ENCODE data around the gene ZNF777. TPM values are rescaled to one million over a fixed set of nuclear protein-coding genes. Genes with fewer than 3 reads are reported as not detected.
A peak's percentile ranks its signal among the peaks of the same experiment; 100 is the strongest.

ZNF777 gene
- polyA plus RNA-seq (2013), result 10.7 TPM in 2 replicates

GRCh38 chr7:149460493-149461277, at the start of gene ZNF777:
Gene ZNF777 (minus strand): TSS chr7:149461062. CDS start chr7:149456022, 5,040 bp downstream.
- Histone ChIP-seq H3K36me3 (ENCODE audit: control insufficient read depth in 1 of 2, insufficient read depth in 2 of 2, low read length in 2 of 2) (peaks cover 4 to 7% of the 10 kb centered on the region in 2 experiments), H2BK120ac (ENCODE audit: insufficient read depth, low read length, poor library complexity) (peak within 1 kb of the TSS; percentile 95), H2AK5ac (ENCODE audit: low read length) (peak within 1 kb of the TSS; percentile 3), H4K8ac (ENCODE audit: low read depth, low read length) (peak within 1 kb of the TSS; percentile 97), H3K9ac (ENCODE audit: low read length) (peak within 1 kb of the TSS; percentile 67), H2BK5ac (ENCODE audit: low read depth, low read length, poor library complexity) (peak within 1 kb of the TSS; percentile 76), H3K9me3 (ENCODE audit: insufficient read depth, low read depth, low read length) (no peaks in the 10 kb centered on the region), H4K12ac (ENCODE audit: low read depth, low read length) (peak within 1 kb of the TSS; percentile 92), H2BK12ac (ENCODE audit: low read length) (peak within 1 kb of the TSS; percentile 52), H3K27ac (ENCODE audit: low read depth, low read length) (peak within 1 kb of the TSS; percentile 52), H4K91ac (ENCODE audit: low read depth, low read length) (peak within 1 kb of the TSS; percentile 93), H3K4ac (ENCODE audit: low read depth, low read length) (peak within 1 kb of the TSS; percentile 16), H3K4me1 (ENCODE audit: control insufficient read depth in 1 of 2, insufficient read depth in 2 of 2, low read length in 2 of 2) (peaks cover 0 to 6% of the 10 kb centered on the region in 2 experiments), H3K79me2 (ENCODE audit: control insufficient read depth, insufficient read depth, low read length, poor library complexity) (peaks cover 8% of the 10 kb centered on the region), H3K4me2 (ENCODE audit: low read length) (peak within 1 kb of the TSS; percentile 82), H2AFZ (ENCODE audit: insufficient read depth, low read length, poor library complexity) (peak within 1 kb of the TSS; percentile 95), H3K79me1 (ENCODE audit: low read length) (peaks cover 10% of the 10 kb centered on the region), H3K4me3 (ENCODE audit: low read depth, low read length) (peak within 1 kb of the TSS; percentile 79), H3K23ac (ENCODE audit: low read length) (no peak within 1 kb of the TSS), H3K18ac (ENCODE audit: low read length) (peak within 1 kb of the TSS; percentile 92), H3K14ac (ENCODE audit: low read length) (peak within 1 kb of the TSS; percentile 99), H3K27me3 (ENCODE audit: insufficient read depth, low read length) (peaks cover 3% of the 10 kb centered on the region)
- peak; percentile 79 to 88 for DNase-seq
- no CpG with 5 or more reads among the region's 64 CpGs for WGBS (ENCODE audit: extremely low coverage, insufficient coverage, insufficient read length)

- H2AK5ac ChIP-seq (ENCODE audit: low read length), result no peak overlapping the region
Observed at GRCh38 chr7:149510248-149510647, 49.4 kb upstream of the ZNF777 start.

GRCh38 chr7:149509774-149510173, 48.9 kb upstream of the ZNF777 start:
- H3K4me3 ChIP-seq (ENCODE audit: low read depth, low read length), result no peak overlapping the region
- H3K4me1 ChIP-seq (ENCODE audit: control insufficient read depth in 1 of 2, insufficient read depth in 2 of 2, low read length in 2 of 2), result no peaks in the 10 kb centered on the region
- no peak overlapping the region for H2BK5ac ChIP-seq (ENCODE audit: low read depth, low read length, poor library complexity)
- H3K9ac ChIP-seq (ENCODE audit: low read length), result no peak overlapping the region
- H3K23ac ChIP-seq (ENCODE audit: low read length), result no peak overlapping the region
- no peak overlapping the region for H3K4me2 ChIP-seq (ENCODE audit: low read length)
- H3K36me3 ChIP-seq (ENCODE audit: control insufficient read depth in 1 of 2, insufficient read depth in 2 of 2, low read length in 2 of 2), result no peaks in the 10 kb centered on the region
- no peak overlapping the region for H4K91ac ChIP-seq (ENCODE audit: low read depth, low read length)
- H3K4ac ChIP-seq (ENCODE audit: low read depth, low read length), result no peak overlapping the region
- no peak overlapping the region for H4K8ac ChIP-seq (ENCODE audit: low read depth, low read length)
- H2BK12ac ChIP-seq (ENCODE audit: low read length), result no peak overlapping the region
- no peaks in the 10 kb centered on the region for H3K79me1 ChIP-seq (ENCODE audit: low read length)
- H3K79me2 ChIP-seq (ENCODE audit: control insufficient read depth, insufficient read depth, low read length, poor library complexity), result no peaks in the 10 kb centered on the region
- H2AK5ac ChIP-seq (ENCODE audit: low read length), result no peak overlapping the region
- H3K27ac ChIP-seq (ENCODE audit: low read depth, low read length), result no peak overlapping the region
- no peak overlapping the region for H3K18ac ChIP-seq (ENCODE audit: low read length)
- no peak for DNase-seq
- H2BK120ac ChIP-seq (ENCODE audit: insufficient read depth, low read length, poor library complexity), result no peak overlapping the region
- no peak overlapping the region for H3K14ac ChIP-seq (ENCODE audit: low read length)
- H2AFZ ChIP-seq (ENCODE audit: insufficient read depth, low read length, poor library complexity), result no peak overlapping the region
- peaks cover 13% of the 10 kb centered on the region for H3K9me3 ChIP-seq (ENCODE audit: insufficient read depth, low read depth, low read length)
- H4K12ac ChIP-seq (ENCODE audit: low read depth, low read length), result no peak overlapping the region
- no peaks in the 10 kb centered on the region for H3K27me3 ChIP-seq (ENCODE audit: insufficient read depth, low read length)

More at GRCh38 chr7:149510248-149510647, 49.4 kb upstream of the ZNF777 start:
- Histone ChIP-seq H3K4ac (ENCODE audit: low read depth, low read length) (no peak overlapping the region), H3K4me1 (ENCODE audit: control insufficient read depth in 1 of 2, insufficient read depth in 2 of 2, low read length in 2 of 2) (no peaks in the 10 kb centered on the region), H3K9me3 (ENCODE audit: insufficient read depth, low read depth, low read length) (peaks cover 13% of the 10 kb centered on the region), H4K12ac (ENCODE audit: low read depth, low read length) (no peak overlapping the region), H3K79me2 (ENCODE audit: control insufficient read depth, insufficient read depth, low read length, poor library complexity) (no peaks in the 10 kb centered on the region), H3K27ac (ENCODE audit: low read depth, low read length) (no peak overlapping the region), H3K36me3 (ENCODE audit: control insufficient read depth in 1 of 2, insufficient read depth in 2 of 2, low read length in 2 of 2) (no peaks in the 10 kb centered on the region), H3K9ac (ENCODE audit: low read length) (no peak overlapping the region), H2BK12ac (ENCODE audit: low read length) (no peak overlapping the region), H4K91ac (ENCODE audit: low read depth, low read length) (no peak overlapping the region), H3K18ac (ENCODE audit: low read length) (no peak overlapping the region), H4K8ac (ENCODE audit: low read depth, low read length) (no peak overlapping the region), H3K4me3 (ENCODE audit: low read depth, low read length) (no peak overlapping the region), H3K4me2 (ENCODE audit: low read length) (no peak overlapping the region), H2BK5ac (ENCODE audit: low read depth, low read length, poor library complexity) (no peak overlapping the region), H2BK120ac (ENCODE audit: insufficient read depth, low read length, poor library complexity) (no peak overlapping the region), H3K79me1 (ENCODE audit: low read length) (no peaks in the 10 kb centered on the region), H3K23ac (ENCODE audit: low read length) (no peak overlapping the region), H2AFZ (ENCODE audit: insufficient read depth, low read length, poor library complexity) (no peak overlapping the region), H3K27me3 (ENCODE audit: insufficient read depth, low read length) (no peaks in the 10 kb centered on the region), H3K14ac (ENCODE audit: low read length) (no peak overlapping the region)
- no peak for DNase-seq

GRCh38 chr7:149505551-149505950, 44.7 kb upstream of the ZNF777 start:
- H2BK12ac ChIP-seq (ENCODE audit: low read length), result no peak overlapping the region
- H3K4me1 ChIP-seq (ENCODE audit: control insufficient read depth in 1 of 2, insufficient read depth in 2 of 2, low read length in 2 of 2), result no peaks in the 10 kb centered on the region
- H3K79me2 ChIP-seq (ENCODE audit: control insufficient read depth, insufficient read depth, low read length, poor library complexity), result no peaks in the 10 kb centered on the region
- H2BK120ac ChIP-seq (ENCODE audit: insufficient read depth, low read length, poor library complexity), result no peak overlapping the region
- H3K4me3 ChIP-seq (ENCODE audit: low read depth, low read length), result no peak overlapping the region
- no peak overlapping the region for H4K12ac ChIP-seq (ENCODE audit: low read depth, low read length)
- H3K4me2 ChIP-seq (ENCODE audit: low read length), result no peak overlapping the region
- no peak overlapping the region for H2BK5ac ChIP-seq (ENCODE audit: low read depth, low read length, poor library complexity)
- no peaks in the 10 kb centered on the region for H3K36me3 ChIP-seq (ENCODE audit: control insufficient read depth in 1 of 2, insufficient read depth in 2 of 2, low read length in 2 of 2)
- H2AK5ac ChIP-seq (ENCODE audit: low read length), result no peak overlapping the region
- no peak overlapping the region for H3K23ac ChIP-seq (ENCODE audit: low read length)
- no peak for DNase-seq
- no peak overlapping the region for H3K27ac ChIP-seq (ENCODE audit: low read depth, low read length)
- H3K4ac ChIP-seq (ENCODE audit: low read depth, low read length), result no peak overlapping the region
- H3K9me3 ChIP-seq (ENCODE audit: insufficient read depth, low read depth, low read length), result peaks cover 17% of the 10 kb centered on the region
- no peak overlapping the region for H2AFZ ChIP-seq (ENCODE audit: insufficient read depth, low read length, poor library complexity)
- H3K18ac ChIP-seq (ENCODE audit: low read length), result no peak overlapping the region
- no peaks in the 10 kb centered on the region for H3K79me1 ChIP-seq (ENCODE audit: low read length)
- H3K9ac ChIP-seq (ENCODE audit: low read length), result no peak overlapping the region
- no peak overlapping the region for H4K91ac ChIP-seq (ENCODE audit: low read depth, low read length)
- H3K27me3 ChIP-seq (ENCODE audit: insufficient read depth, low read length), result no peaks in the 10 kb centered on the region
- H3K14ac ChIP-seq (ENCODE audit: low read length), result no peak overlapping the region
- no peak overlapping the region for H4K8ac ChIP-seq (ENCODE audit: low read depth, low read length)
